ENCODE measurements around the gene MMP27. TPM values are rescaled to one million over a fixed set of nuclear protein-coding genes. Genes with fewer than 3 reads are reported as not detected.

Gene MMP27, protein sequence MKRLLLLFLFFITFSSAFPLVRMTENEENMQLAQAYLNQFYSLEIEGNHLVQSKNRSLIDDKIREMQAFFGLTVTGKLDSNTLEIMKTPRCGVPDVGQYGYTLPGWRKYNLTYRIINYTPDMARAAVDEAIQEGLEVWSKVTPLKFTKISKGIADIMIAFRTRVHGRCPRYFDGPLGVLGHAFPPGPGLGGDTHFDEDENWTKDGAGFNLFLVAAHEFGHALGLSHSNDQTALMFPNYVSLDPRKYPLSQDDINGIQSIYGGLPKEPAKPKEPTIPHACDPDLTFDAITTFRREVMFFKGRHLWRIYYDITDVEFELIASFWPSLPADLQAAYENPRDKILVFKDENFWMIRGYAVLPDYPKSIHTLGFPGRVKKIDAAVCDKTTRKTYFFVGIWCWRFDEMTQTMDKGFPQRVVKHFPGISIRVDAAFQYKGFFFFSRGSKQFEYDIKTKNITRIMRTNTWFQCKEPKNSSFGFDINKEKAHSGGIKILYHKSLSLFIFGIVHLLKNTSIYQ
- total RNA-seq (2022; extraction: Qiagen RNA extraction; ENCODE audit: low read depth): not detected in 5 replicates

GRCh38 chr11:102705626-102706025 lies at the start of gene MMP27:
Gene MMP27, minus strand, starts transcription at chr11:102705769. Its CDS starts 55 bp downstream, at chr11:102705714.

DNA sequence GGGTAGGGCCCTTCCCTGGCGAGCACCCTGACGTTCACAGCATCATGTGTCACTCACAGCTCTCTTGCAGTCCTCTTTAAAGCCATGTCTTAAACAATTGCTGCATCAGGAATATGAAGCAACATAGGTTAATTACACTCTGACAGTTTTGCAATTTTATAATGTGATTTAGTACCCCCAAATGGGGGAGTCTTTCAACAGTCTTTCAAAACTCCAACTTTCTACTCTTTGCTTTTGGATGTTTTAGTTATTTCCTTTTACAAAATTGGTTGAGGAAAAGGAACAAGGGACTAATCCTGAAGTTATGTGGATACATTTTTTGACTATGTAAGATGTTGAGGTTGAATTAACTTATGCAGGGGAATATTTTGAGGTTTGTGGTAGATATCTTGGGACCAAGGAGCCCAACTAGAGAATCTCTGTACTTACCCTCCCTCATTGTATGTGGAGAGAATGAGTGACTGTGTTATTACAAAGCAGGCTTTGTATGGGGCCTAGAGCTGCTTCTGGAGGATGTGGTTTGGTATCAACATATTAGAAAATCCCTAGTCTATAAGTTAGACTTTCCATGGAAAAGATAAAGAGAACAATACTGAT lies 19.4 kb upstream of the MMP27 start, which contains the start of gene MMP8:
TSS of gene MMP8 (minus strand) at position 51 of the 597 bp plus-strand sequence. CDS start 99 bp downstream, outside the sequence.

Other genes starting within 250 kb of the MMP27 start
- 22.8 to 33.8 TPM (median 24.6 TPM) in 5 replicates for gene MMP7, start 175.0 kb downstream of the MMP27 start, total RNA-seq (2022; extraction: Qiagen RNA extraction; ENCODE audit: low read depth)
- gene MMP20, start 80.4 kb downstream of the MMP27 start, total RNA-seq (2022; extraction: Qiagen RNA extraction; ENCODE audit: low read depth): not detected in 5 replicates
- gene MMP8, start 19.2 kb upstream of the MMP27 start, total RNA-seq (2022; extraction: Qiagen RNA extraction; ENCODE audit: low read depth): not detected in 5 replicates
- 0.53 to 2.1 TPM (median 0.98 TPM) in 5 replicates for gene MMP10, start 74.9 kb upstream of the MMP27 start, total RNA-seq (2022; extraction: Qiagen RNA extraction; ENCODE audit: low read depth)
- gene MMP1, start 92.4 kb upstream of the MMP27 start, total RNA-seq (2022; extraction: Qiagen RNA extraction; ENCODE audit: low read depth): 0.42 to 1.5 TPM (median 0.73 TPM) in 5 replicates
- gene MMP3, start 137.8 kb upstream of the MMP27 start, total RNA-seq (2022; extraction: Qiagen RNA extraction; ENCODE audit: low read depth): 0.17 to 0.28 TPM in 2 of 5 replicates, not detected in the others
- gene MMP12, start 169.2 kb upstream of the MMP27 start, total RNA-seq (2022; extraction: Qiagen RNA extraction; ENCODE audit: low read depth): 0.07 to 0.09 TPM in 2 of 5 replicates, not detected in the others
- not detected in 5 replicates for gene MMP13, start 250.0 kb upstream of the MMP27 start, total RNA-seq (2022; extraction: Qiagen RNA extraction; ENCODE audit: low read depth)